HEK293 (cell line): ENCODE data around the gene RMP24.
A peak's percentile ranks its signal among the peaks of the same experiment; 100 is the strongest.

Source experiments
- BCL11B ChIP-seq: fragments of 450-650 bp; formaldehyde crosslinking; IDR thresholded peaks from 2 replicates; pipeline ENCODE4 v1.5.1; 2016; ENCODE audit warnings: low read depth, missing biosample characterization, missing genetic modification characterization
- KLF10 ChIP-seq: fragments of 450-650 bp; IDR thresholded peaks from 2 replicates; pipeline ENCODE4 v1.5.1; 2018; ENCODE audit warnings: missing biosample characterization, mild to moderate bottlenecking, missing genetic modification characterization
- REPIN1 ChIP-seq: fragments of 450-650 bp; formaldehyde crosslinking; IDR thresholded peaks from 2 replicates; pipeline ENCODE4 v1.5.1; 2017; ENCODE audit warnings: missing biosample characterization, missing genetic modification characterization, low read depth
- TSHZ1 ChIP-seq: fragments of 450-650 bp; formaldehyde crosslinking; IDR thresholded peaks from 2 replicates; pipeline ENCODE4 v1.5.1; 2016; ENCODE audit warnings: missing biosample characterization, missing genetic modification characterization, borderline replicate concordance
- ZBTB11 ChIP-seq: fragments of 450-650 bp; formaldehyde crosslinking; conservative IDR thresholded peaks from 2 replicates; pipeline ENCODE4 v1.5.1; 2016; ENCODE audit warnings: low read depth, missing biosample characterization, missing genetic modification characterization
- ZFP69B ChIP-seq: fragments of 450-650 bp; formaldehyde crosslinking; IDR thresholded peaks from 2 replicates; pipeline ENCODE4 v1.5.1; 2016; ENCODE audit warnings: missing biosample characterization, missing genetic modification characterization
- ZNF133 ChIP-seq: fragments of 450-650 bp; formaldehyde crosslinking; IDR thresholded peaks from 2 replicates; pipeline ENCODE4 v1.5.1; 2016; ENCODE audit warnings: missing biosample characterization, missing genetic modification characterization
- ZNF184 ChIP-seq: fragments of 450-650 bp; IDR thresholded peaks from 2 replicates; pipeline ENCODE4 v1.5.1; 2018; ENCODE audit warnings: missing biosample characterization, mild to moderate bottlenecking, missing genetic modification characterization
- ZNF211 ChIP-seq: fragments of 450-650 bp; formaldehyde crosslinking; IDR thresholded peaks from 2 replicates; pipeline ENCODE4 v1.5.1; 2016; ENCODE audit warnings: low read depth, missing biosample characterization, missing genetic modification characterization
- ZNF248 ChIP-seq: fragments of 450-650 bp; formaldehyde crosslinking; IDR thresholded peaks from 2 replicates; pipeline ENCODE4 v1.5.1; 2017; ENCODE audit warnings: missing biosample characterization, missing genetic modification characterization
- ZNF324 ChIP-seq: fragments of 450-650 bp; formaldehyde crosslinking; IDR thresholded peaks from 2 replicates; pipeline ENCODE4 v1.5.1; 2016; ENCODE audit warnings: missing biosample characterization, missing genetic modification characterization
- ZNF514 ChIP-seq: fragments of 450-650 bp; formaldehyde crosslinking; IDR thresholded peaks from 2 replicates; pipeline ENCODE4 v1.5.1; 2016; ENCODE audit warnings: missing biosample characterization, missing genetic modification characterization
- ZNF521 ChIP-seq: fragments of 450-650 bp; formaldehyde crosslinking; IDR thresholded peaks from 2 replicates; pipeline ENCODE4 v1.5.1; 2017; ENCODE audit warnings: missing biosample characterization, mild to moderate bottlenecking, missing genetic modification characterization
- ZNF600 ChIP-seq: fragments of 450-650 bp; formaldehyde crosslinking; IDR thresholded peaks from 2 replicates; pipeline ENCODE4 v1.5.1; 2016; ENCODE audit warnings: missing biosample characterization, missing genetic modification characterization
- ZNF645 ChIP-seq: fragments of 450-650 bp; formaldehyde crosslinking; IDR thresholded peaks from 2 replicates; pipeline ENCODE4; 2016; ENCODE audit warnings: missing biosample characterization, missing genetic modification characterization
- ZNF658 ChIP-seq: fragments of 450-650 bp; formaldehyde crosslinking; IDR thresholded peaks from 2 replicates; pipeline ENCODE4; 2016; ENCODE audit warnings: missing biosample characterization, missing genetic modification characterization
- ZNF677 ChIP-seq: fragments of 450-650 bp; IDR thresholded peaks from 2 replicates; pipeline ENCODE4 v1.5.0; 2018; ENCODE audit warnings: missing biosample characterization, mild to moderate bottlenecking, missing genetic modification characterization, moderate library complexity
- ZNF707 ChIP-seq: fragments of 450-650 bp; formaldehyde crosslinking; IDR thresholded peaks from 2 replicates; pipeline ENCODE4 v1.5.1; 2016; ENCODE audit warnings: missing biosample characterization, missing genetic modification characterization
- ZNF777 ChIP-seq: fragments of 450-650 bp; formaldehyde crosslinking; IDR thresholded peaks from 2 replicates; pipeline ENCODE4 v1.5.1; 2017; ENCODE audit warnings: missing biosample characterization, missing genetic modification characterization, borderline replicate concordance
- ZSCAN16 ChIP-seq: fragments of 450-650 bp; formaldehyde crosslinking; IDR thresholded peaks from 2 replicates; pipeline ENCODE4 v1.5.1; 2016; ENCODE audit warnings: missing biosample characterization, missing genetic modification characterization
- TF ChIP-seq, protein P1 (sequence below): fragments of 450-650 bp; formaldehyde crosslinking; IDR thresholded peaks from 2 replicates; pipeline ENCODE4 v1.5.1; 2016; ENCODE audit warnings: missing biosample characterization, missing genetic modification characterization, borderline replicate concordance
- TF ChIP-seq, protein P2 (sequence below): fragments of 450-650 bp; formaldehyde crosslinking; IDR thresholded peaks from 2 replicates; pipeline ENCODE4 v1.5.1; 2016; ENCODE audit warnings: missing biosample characterization, missing genetic modification characterization, low read depth

The RMP24 gene

GRCh38 chr18:35972197-35973000, at the start of gene RMP24 (continued):
- TF ChIP-seq, protein P1, sequence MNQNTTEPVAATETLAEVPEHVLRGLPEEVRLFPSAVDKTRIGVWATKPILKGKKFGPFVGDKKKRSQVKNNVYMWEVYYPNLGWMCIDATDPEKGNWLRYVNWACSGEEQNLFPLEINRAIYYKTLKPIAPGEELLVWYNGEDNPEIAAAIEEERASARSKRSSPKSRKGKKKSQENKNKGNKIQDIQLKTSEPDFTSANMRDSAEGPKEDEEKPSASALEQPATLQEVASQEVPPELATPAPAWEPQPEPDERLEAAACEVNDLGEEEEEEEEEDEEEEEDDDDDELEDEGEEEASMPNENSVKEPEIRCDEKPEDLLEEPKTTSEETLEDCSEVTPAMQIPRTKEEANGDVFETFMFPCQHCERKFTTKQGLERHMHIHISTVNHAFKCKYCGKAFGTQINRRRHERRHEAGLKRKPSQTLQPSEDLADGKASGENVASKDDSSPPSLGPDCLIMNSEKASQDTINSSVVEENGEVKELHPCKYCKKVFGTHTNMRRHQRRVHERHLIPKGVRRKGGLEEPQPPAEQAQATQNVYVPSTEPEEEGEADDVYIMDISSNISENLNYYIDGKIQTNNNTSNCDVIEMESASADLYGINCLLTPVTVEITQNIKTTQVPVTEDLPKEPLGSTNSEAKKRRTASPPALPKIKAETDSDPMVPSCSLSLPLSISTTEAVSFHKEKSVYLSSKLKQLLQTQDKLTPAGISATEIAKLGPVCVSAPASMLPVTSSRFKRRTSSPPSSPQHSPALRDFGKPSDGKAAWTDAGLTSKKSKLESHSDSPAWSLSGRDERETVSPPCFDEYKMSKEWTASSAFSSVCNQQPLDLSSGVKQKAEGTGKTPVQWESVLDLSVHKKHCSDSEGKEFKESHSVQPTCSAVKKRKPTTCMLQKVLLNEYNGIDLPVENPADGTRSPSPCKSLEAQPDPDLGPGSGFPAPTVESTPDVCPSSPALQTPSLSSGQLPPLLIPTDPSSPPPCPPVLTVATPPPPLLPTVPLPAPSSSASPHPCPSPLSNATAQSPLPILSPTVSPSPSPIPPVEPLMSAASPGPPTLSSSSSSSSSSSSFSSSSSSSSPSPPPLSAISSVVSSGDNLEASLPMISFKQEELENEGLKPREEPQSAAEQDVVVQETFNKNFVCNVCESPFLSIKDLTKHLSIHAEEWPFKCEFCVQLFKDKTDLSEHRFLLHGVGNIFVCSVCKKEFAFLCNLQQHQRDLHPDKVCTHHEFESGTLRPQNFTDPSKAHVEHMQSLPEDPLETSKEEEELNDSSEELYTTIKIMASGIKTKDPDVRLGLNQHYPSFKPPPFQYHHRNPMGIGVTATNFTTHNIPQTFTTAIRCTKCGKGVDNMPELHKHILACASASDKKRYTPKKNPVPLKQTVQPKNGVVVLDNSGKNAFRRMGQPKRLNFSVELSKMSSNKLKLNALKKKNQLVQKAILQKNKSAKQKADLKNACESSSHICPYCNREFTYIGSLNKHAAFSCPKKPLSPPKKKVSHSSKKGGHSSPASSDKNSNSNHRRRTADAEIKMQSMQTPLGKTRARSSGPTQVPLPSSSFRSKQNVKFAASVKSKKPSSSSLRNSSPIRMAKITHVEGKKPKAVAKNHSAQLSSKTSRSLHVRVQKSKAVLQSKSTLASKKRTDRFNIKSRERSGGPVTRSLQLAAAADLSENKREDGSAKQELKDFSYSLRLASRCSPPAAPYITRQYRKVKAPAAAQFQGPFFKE (tag by site-specific recombination), result peak; percentile 32; the same call in 1 of the 2 replicates
- TF ChIP-seq ZNF600 (tag by site-specific recombination) (peak; percentile 60; the same call in 1 of the 2 replicates), ZNF184 (no peak), ZBTB11 (peak; percentile 99), TSHZ1 (tag by site-specific recombination) (no peak), ZNF133 (tag by site-specific recombination) (no peak), ZNF211 (tag by site-specific recombination) (no peak), KLF10 (tag by site-specific recombination) (peak; percentile 39; the same call in 1 of the 2 replicates), ZNF248 (tag by site-specific recombination) (no peak), ZNF645 (no peak), ZNF324 (tag by site-specific recombination) (peak; percentile 51; the same call in 1 of the 2 replicates), ZFP69B (peak; percentile 77; the same call in 1 of the 2 replicates), ZNF677 (no peak), ZNF707 (tag by site-specific recombination) (no peak), ZNF777 (tag by site-specific recombination) (no peak), ZNF658 (tag by site-specific recombination) (no peak), BCL11B (tag by site-specific recombination) (no peak), ZNF514 (tag by site-specific recombination) (no peak), ZSCAN16 (tag by site-specific recombination) (no peak), REPIN1 (no peak), ZNF521 (tag by site-specific recombination) (no peak)
- TF ChIP-seq, protein P2, sequence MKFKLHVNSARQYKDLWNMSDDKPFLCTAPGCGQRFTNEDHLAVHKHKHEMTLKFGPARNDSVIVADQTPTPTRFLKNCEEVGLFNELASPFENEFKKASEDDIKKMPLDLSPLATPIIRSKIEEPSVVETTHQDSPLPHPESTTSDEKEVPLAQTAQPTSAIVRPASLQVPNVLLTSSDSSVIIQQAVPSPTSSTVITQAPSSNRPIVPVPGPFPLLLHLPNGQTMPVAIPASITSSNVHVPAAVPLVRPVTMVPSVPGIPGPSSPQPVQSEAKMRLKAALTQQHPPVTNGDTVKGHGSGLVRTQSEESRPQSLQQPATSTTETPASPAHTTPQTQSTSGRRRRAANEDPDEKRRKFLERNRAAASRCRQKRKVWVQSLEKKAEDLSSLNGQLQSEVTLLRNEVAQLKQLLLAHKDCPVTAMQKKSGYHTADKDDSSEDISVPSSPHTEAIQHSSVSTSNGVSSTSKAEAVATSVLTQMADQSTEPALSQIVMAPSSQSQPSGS (tag by site-specific recombination), result no peak
